ENCODE measurements around the gene ARHGEF26. TPM values are rescaled to one million over a fixed set of nuclear protein-coding genes. Genes with fewer than 3 reads are reported as not detected.

The ARHGEF26 gene
- total RNA-seq, 1 experiment from 2014 or later = 14.1 TPM

DNA sequence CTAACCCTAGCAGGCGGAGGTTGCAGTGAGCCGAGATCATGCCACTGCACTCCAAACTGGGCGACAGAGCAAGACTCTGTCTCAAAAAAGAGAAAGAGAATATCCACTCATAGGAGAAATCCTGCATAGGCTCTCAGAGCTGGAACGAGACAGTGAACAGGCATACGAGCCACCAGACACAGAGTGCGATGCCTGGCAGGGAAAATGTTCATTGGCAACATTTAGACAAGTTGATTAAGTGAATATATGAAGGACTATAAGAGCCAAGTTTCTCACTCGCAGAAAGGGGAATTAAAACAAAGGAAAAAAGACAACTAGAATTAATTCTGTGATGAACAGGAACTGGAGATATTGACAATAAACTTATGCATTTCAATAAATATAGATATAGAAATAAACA lies 27.1 kb upstream of the ARHGEF26 start:
- no peak for TF ChIP-seq SOX15 (CRISPR knock-in tag; IDR thresholded peaks at IDR 0.05)
- TF ChIP-seq USF1 (CRISPR knock-in tag; IDR thresholded peaks at IDR 0.05) = no peak
- no peak for TF ChIP-seq JUN (CRISPR knock-in tag; IDR thresholded peaks at IDR 0.05)
- TF ChIP-seq E2F1 (CRISPR knock-in tag; IDR thresholded peaks at IDR 0.05) = no peak
- no peak for TF ChIP-seq NR2C2 (CRISPR knock-in tag; IDR thresholded peaks at IDR 0.05)
- no peak for TF ChIP-seq ZNF263 (CRISPR knock-in tag; IDR thresholded peaks at IDR 0.05; ENCODE audit: low read depth)
- TF ChIP-seq OVOL2 (CRISPR knock-in tag; IDR thresholded peaks at IDR 0.05; ENCODE audit: borderline replicate concordance) = no peak
- TF ChIP-seq GRHL2 (CRISPR knock-in tag; IDR thresholded peaks at IDR 0.05; ENCODE audit: insufficient replicate concordance, severe bottlenecking) = no peak
- no peak for TF ChIP-seq TEAD1 (CRISPR knock-in tag; IDR thresholded peaks at IDR 0.05)
- TF ChIP-seq, protein P1, sequence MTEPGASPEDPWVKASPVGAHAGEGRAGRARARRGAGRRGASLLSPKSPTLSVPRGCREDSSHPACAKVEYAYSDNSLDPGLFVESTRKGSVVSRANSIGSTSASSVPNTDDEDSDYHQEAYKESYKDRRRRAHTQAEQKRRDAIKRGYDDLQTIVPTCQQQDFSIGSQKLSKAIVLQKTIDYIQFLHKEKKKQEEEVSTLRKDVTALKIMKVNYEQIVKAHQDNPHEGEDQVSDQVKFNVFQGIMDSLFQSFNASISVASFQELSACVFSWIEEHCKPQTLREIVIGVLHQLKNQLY (CRISPR knock-in tag; IDR thresholded peaks at IDR 0.05) = no peak
- TF ChIP-seq, protein P2, sequence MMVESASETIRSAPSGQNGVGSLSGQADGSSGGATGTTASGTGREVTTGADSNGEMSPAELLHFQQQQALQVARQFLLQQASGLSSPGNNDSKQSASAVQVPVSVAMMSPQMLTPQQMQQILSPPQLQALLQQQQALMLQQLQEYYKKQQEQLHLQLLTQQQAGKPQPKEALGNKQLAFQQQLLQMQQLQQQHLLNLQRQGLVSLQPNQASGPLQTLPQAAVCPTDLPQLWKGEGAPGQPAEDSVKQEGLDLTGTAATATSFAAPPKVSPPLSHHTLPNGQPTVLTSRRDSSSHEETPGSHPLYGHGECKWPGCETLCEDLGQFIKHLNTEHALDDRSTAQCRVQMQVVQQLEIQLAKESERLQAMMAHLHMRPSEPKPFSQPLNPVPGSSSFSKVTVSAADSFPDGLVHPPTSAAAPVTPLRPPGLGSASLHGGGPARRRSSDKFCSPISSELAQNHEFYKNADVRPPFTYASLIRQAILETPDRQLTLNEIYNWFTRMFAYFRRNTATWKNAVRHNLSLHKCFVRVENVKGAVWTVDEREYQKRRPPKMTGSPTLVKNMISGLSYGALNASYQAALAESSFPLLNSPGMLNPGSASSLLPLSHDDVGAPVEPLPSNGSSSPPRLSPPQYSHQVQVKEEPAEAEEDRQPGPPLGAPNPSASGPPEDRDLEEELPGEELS (CRISPR knock-in tag; IDR thresholded peaks at IDR 0.05) = no peak
- TF ChIP-seq, protein P3, sequence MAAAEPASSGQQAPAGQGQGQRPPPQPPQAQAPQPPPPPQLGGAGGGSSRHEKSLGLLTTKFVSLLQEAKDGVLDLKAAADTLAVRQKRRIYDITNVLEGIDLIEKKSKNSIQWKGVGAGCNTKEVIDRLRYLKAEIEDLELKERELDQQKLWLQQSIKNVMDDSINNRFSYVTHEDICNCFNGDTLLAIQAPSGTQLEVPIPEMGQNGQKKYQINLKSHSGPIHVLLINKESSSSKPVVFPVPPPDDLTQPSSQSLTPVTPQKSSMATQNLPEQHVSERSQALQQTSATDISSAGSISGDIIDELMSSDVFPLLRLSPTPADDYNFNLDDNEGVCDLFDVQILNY (CRISPR knock-in tag; IDR thresholded peaks at IDR 0.05) = no peak
- TF ChIP-seq NFE2L1 (CRISPR knock-in tag; IDR thresholded peaks at IDR 0.05) = no peak
- TF ChIP-seq, protein P4, sequence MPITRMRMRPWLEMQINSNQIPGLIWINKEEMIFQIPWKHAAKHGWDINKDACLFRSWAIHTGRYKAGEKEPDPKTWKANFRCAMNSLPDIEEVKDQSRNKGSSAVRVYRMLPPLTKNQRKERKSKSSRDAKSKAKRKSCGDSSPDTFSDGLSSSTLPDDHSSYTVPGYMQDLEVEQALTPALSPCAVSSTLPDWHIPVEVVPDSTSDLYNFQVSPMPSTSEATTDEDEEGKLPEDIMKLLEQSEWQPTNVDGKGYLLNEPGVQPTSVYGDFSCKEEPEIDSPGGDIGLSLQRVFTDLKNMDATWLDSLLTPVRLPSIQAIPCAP (CRISPR knock-in tag; IDR thresholded peaks at IDR 0.05) = no peak
- TF ChIP-seq USF2 (CRISPR knock-in tag; IDR thresholded peaks at IDR 0.05) = no peak
- DNase-seq (ENCODE audit: low spot score) (no peak), ATAC-seq (no peak)
- H3K36me3 Mint-ChIP-seq = peaks cover 3% of the 10 kb centered on the region
- H3K4me1 Mint-ChIP-seq = peaks cover 16% of the 10 kb centered on the region
- H3K9me3 Mint-ChIP-seq = peaks cover 3% of the 10 kb centered on the region
- no peak overlapping the region for H3K27ac Mint-ChIP-seq
- ChIA-PET CTCF (no interaction called here), POLR2A (no interaction called here)
- H3K4me3 Mint-ChIP-seq = no peak overlapping the region
- no peaks in the 10 kb centered on the region for H3K27me3 Mint-ChIP-seq (ENCODE audit: low read depth)

DNA sequence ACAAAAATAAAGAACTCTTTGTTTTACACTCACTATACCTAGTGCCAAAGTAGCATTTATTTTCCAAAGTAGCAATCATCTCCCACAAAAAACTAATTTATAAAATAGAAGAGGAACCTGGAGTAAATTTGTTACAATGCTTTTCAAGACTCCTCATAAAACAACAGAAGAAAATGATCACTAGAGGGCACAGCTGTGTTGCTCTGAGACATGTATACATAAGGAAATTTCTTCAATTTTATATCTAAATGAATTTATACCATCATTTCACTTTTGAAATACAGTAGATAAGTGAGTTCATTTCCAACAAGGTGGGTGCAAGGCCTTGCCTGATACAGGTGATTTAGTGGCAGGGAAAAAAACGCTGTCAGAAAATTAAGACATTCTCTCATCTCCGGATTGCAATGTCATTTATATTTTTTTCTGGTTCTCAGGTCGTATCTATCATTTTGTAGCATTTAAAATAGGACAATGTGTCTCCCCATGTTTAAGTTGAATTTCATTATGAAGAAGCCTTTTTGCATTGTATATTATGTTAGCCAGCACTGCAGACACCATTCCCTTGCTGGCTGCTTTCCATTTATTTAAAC lies 25.3 kb upstream of the ARHGEF26 start:
- Mint-ChIP-seq H3K4me1 (peaks cover 7% of the 10 kb centered on the region), H3K4me3 (no peak overlapping the region), H3K9me3 (no peaks in the 10 kb centered on the region), H3K36me3 (no peaks in the 10 kb centered on the region), H3K27me3 (ENCODE audit: low read depth) (no peaks in the 10 kb centered on the region), H3K27ac (no peak overlapping the region)
- ChIA-PET CTCF (no interaction called here), POLR2A (no interaction called here)
- ATAC-seq = no peak
- TF ChIP-seq SP1 (CRISPR knock-in tag; conservative IDR thresholded peaks at IDR 0.05) = no peak
- no peak for TF ChIP-seq GABPB1 (CRISPR knock-in tag; IDR thresholded peaks at IDR 0.05)
- TF ChIP-seq, protein P5, sequence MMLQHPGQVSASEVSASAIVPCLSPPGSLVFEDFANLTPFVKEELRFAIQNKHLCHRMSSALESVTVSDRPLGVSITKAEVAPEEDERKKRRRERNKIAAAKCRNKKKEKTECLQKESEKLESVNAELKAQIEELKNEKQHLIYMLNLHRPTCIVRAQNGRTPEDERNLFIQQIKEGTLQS (CRISPR knock-in tag; conservative IDR thresholded peaks at IDR 0.05) = no peak
- no peak for TF ChIP-seq USF1 (CRISPR knock-in tag; IDR thresholded peaks at IDR 0.05)
- TF ChIP-seq ELF4 (CRISPR knock-in tag; IDR thresholded peaks at IDR 0.05; ENCODE audit: low read depth) = no peak
- TF ChIP-seq ZNF416 (CRISPR knock-in tag; IDR thresholded peaks at IDR 0.05) = no peak
- TF ChIP-seq ZMAT4 (CRISPR knock-in tag; IDR thresholded peaks at IDR 0.05) = no peak
- TF ChIP-seq, protein P4 (CRISPR knock-in tag; IDR thresholded peaks at IDR 0.05) = no peak
- no peak for TF ChIP-seq TCF7 (CRISPR knock-in tag; IDR thresholded peaks at IDR 0.05; ENCODE audit: low read depth)
- TF ChIP-seq PRRX2 (CRISPR knock-in tag; IDR thresholded peaks at IDR 0.05) = no peak
- no peak for TF ChIP-seq NFE2L1 (CRISPR knock-in tag; IDR thresholded peaks at IDR 0.05)
- no peak for TF ChIP-seq RELA (CRISPR knock-in tag; IDR thresholded peaks at IDR 0.05; ENCODE audit: borderline replicate concordance)
- no peak for TF ChIP-seq USF2 (CRISPR knock-in tag; IDR thresholded peaks at IDR 0.05)
- DNase-seq (ENCODE audit: low spot score) = no peak

All from WTC11 (cell line).